Endothelial cell of umbilical vein (primary cell): ENCODE measurements around the gene GPATCH2. TPM values are rescaled to one million over a fixed set of nuclear protein-coding genes. Genes with fewer than 3 reads are reported as not detected.

Source experiments
- BruUV-seq: library from RNA; stranded (reverse); fragments of 400-500 nt; replicated peaks from 2 replicates; lab custom pipeline; 2021; lab: Mats Ljungman, UMichigan
- CTCF ChIA-PET: fragments of 300-600, 350-600 bp; sonication (Branson Sonifier 250); formaldehyde crosslinking; loops from one replicate; lab custom pipeline; 2021; ENCODE audit warnings: antibody characterized with exemption, inconsistent platforms; lab: Charles Lee
- POLR2A ChIA-PET: fragments of 300-600, 350-600 bp; sonication (Branson Sonifier 250); formaldehyde crosslinking; loops from one replicate; lab custom pipeline; 2021; ENCODE audit warnings: antibody characterized with exemption, inconsistent platforms; lab: Charles Lee
- DNase-seq: peaks from one replicate; pipeline ENCODE4 v3.0.0-alpha.2; 2011; ENCODE audit warnings: low read depth, low spot score
- FAIRE-seq: peaks from 2 replicates; lab custom pipeline; 2011; peaks lifted over from hg19 to GRCh38; lab: Jason Lieb, UNC
- H2AFZ ChIP-seq: 2 replicates; pipeline ENCODE4 v1.6.0; 2012; ENCODE audit warnings: low read depth, low read length, control low read depth, inconsistent platforms
- H3K27ac ChIP-seq: 2 replicates; pipeline ENCODE4 v1.5.1; 2011; ENCODE audit warnings: low read depth, mild to moderate bottlenecking, control low read depth, low read length, moderate library complexity; ENCODE audit not compliant: insufficient read depth
- H3K27me3 ChIP-seq, 2 experiments: 2 replicates each; pipeline versions ENCODE4 v1.6.0 to v1.6.1; 2011; ENCODE audit warnings: low read length in 2 of 2, mixed read lengths in 1 of 2; ENCODE audit not compliant: control insufficient read depth in 2 of 2, insufficient read depth in 2 of 2
- H3K36me3 ChIP-seq, 2 experiments: 2 replicates in 1 of 2; 3 replicates in 1 of 2; pipeline ENCODE4 v1.5.1; 2011; ENCODE audit warnings: low read length in 2 of 2, mild to moderate bottlenecking in 1 of 2, moderate library complexity in 1 of 2; ENCODE audit not compliant: control insufficient read depth in 2 of 2, insufficient read depth in 2 of 2; ENCODE audit errors: extremely low read depth in 1 of 2
- H3K4me1 ChIP-seq: 3 replicates; pipeline ENCODE4 v1.5.1; 2011; ENCODE audit warnings: mild to moderate bottlenecking, low read length; ENCODE audit not compliant: control insufficient read depth, insufficient read depth; ENCODE audit errors: extremely low read depth
- H3K4me2 ChIP-seq: 2 replicates; pipeline ENCODE4 v1.6.1; 2011; ENCODE audit warnings: low read length, control low read depth, mixed read lengths; ENCODE audit not compliant: insufficient read depth
- H3K4me3 ChIP-seq, 3 experiments: fragments of 200-600 bp in 1 of 3; sonication (generic), shearing (Covaris generic) in 1 of 3; replicated peaks in 1 of 3; 2 replicates each; pipeline ENCODE4 v1.5.1; 2011 to 2016; ENCODE audit warnings: control low read depth in 3 of 3, low read length in 3 of 3, mild to moderate bottlenecking in 2 of 3, inconsistent platforms in 1 of 3, low read depth in 1 of 3, moderate library complexity in 1 of 3; ENCODE audit not compliant: insufficient read depth in 1 of 3
- H3K79me2 ChIP-seq: 2 replicates; pipeline ENCODE4 v1.6.0; 2012; ENCODE audit warnings: low read length, inconsistent platforms; ENCODE audit not compliant: control insufficient read depth, insufficient read depth
- H3K9ac ChIP-seq: replicated peaks from 2 replicates; pipeline ENCODE3; 2011; ENCODE audit warnings: low read length, control low read depth; ENCODE audit not compliant: insufficient read depth; ENCODE audit errors: extremely low read depth
- H3K9me1 ChIP-seq: replicated peaks from 3 replicates; pipeline ENCODE4 v1.6.0; 2011; ENCODE audit warnings: mild to moderate bottlenecking, low read length; ENCODE audit not compliant: control insufficient read depth, insufficient read depth; ENCODE audit errors: extremely low read depth
- H3K9me3 ChIP-seq: replicated peaks from 2 replicates; pipeline ENCODE4 v1.5.1; 2012; ENCODE audit warnings: low read length, inconsistent platforms; ENCODE audit not compliant: control insufficient read depth, insufficient read depth
- H4K20me1 ChIP-seq: replicated peaks from 2 replicates; pipeline ENCODE3; 2011; ENCODE audit warnings: mild to moderate bottlenecking, low read length; ENCODE audit not compliant: control insufficient read depth, insufficient read depth; ENCODE audit errors: extremely low read depth
- CTCF ChIP-seq, 2 donors: IDR thresholded peaks; 1 replicate in 1 of 2; 2 replicates in 1 of 2; pipeline ENCODE4 v1.5.1; 2011; ENCODE audit warnings: low read length in 2 of 2, mild to moderate bottlenecking in 2 of 2, moderate library complexity in 2 of 2, control low read depth in 1 of 2, inconsistent platforms in 1 of 2, low read depth in 1 of 2; ENCODE audit not compliant: insufficient read depth in 1 of 2; ENCODE audit errors: extremely low read depth in 1 of 2
- EZH2 ChIP-seq: IDR thresholded peaks from 2 replicates; pipeline ENCODE4 v1.6.1; 2012; ENCODE audit warnings: borderline replicate concordance, low read depth, mild to moderate bottlenecking, moderate library complexity, low read length, inconsistent platforms; ENCODE audit not compliant: severe bottlenecking
- FOS ChIP-seq: IDR thresholded peaks from 2 replicates; pipeline ENCODE4 v1.6.1; 2011; ENCODE audit warnings: mild to moderate bottlenecking, low read length, moderate library complexity, borderline replicate concordance; ENCODE audit not compliant: insufficient read depth
- GATA2 ChIP-seq: IDR thresholded peaks from 2 replicates; pipeline ENCODE4 v1.7.0; 2011; ENCODE audit warnings: low read depth, mild to moderate bottlenecking, moderate library complexity, mixed read lengths, low read length; ENCODE audit not compliant: insufficient read length, insufficient read depth
- JUN ChIP-seq: IDR thresholded peaks from 2 replicates; pipeline ENCODE4 v1.6.1; 2011; ENCODE audit warnings: borderline replicate concordance, low read depth; ENCODE audit not compliant: insufficient read length, insufficient read depth
- MAX ChIP-seq: IDR thresholded peaks from 2 replicates; pipeline ENCODE4 v1.6.1; 2011; ENCODE audit not compliant: insufficient read depth, insufficient read length
- MYC ChIP-seq: IDR thresholded peaks from one replicate; pipeline ENCODE4 v1.6.1; 2011; ENCODE audit warnings: mild to moderate bottlenecking, low read depth, low read length
- POLR2A ChIP-seq: IDR thresholded peaks from 2 replicates; pipeline ENCODE4 v1.6.1; 2012; ENCODE audit warnings: low read depth, mild to moderate bottlenecking, control low read depth, low read length
- POLR2AphosphoS5 ChIP-seq: IDR thresholded peaks from 2 replicates; pipeline ENCODE4 v1.6.1; 2012; ENCODE audit warnings: low read depth, mild to moderate bottlenecking, control low read depth, low read length, moderate library complexity; ENCODE audit not compliant: insufficient read depth
- dilution Hi-C: fragments of 300-500 bp; cut with MboI; formaldehyde crosslinking; loops from one replicate; pipeline ENCODE4 v1.15.0; 2019; ENCODE audit warnings: low sequenced_read_pairs; ENCODE audit not compliant: extremely low pct_ligation_motif_present
- intact Hi-C: fragments of 100-400 bp; cut with micrococcal nuclease; formaldehyde crosslinking; loops from one replicate; pipeline ENCODE4 v1.10.0; 2022
- polyA plus RNA-seq, 4 experiments: library from polyadenylated mRNA; depleted of rRNA in 3 of 4; stranded (reverse) in 3 of 4; unstranded in 1 of 4; fragments of >200 nt; gene quantifications; 2 replicates each; pipeline versions ENCODE4 v1.2.1 to v1.2.3, GENCODE V29; 2011 to 2012; ENCODE audit warnings: missing spikeins in 1 of 4
- total RNA-seq: library from RNA; stranded (reverse); gene quantifications from 2 replicates; pipeline ENCODE4 v1.2.3, GENCODE V29; 2021

Gene GPATCH2
- total and polyA plus RNA-seq, 2 donors (not counting 3 experiments of a cell fraction or from before 2014, with no cell fraction given) = 3.3 to 15.6 TPM

GRCh38 chr1:217627431-217627830, 3.5 kb downstream of the GPATCH2 start:
- POLR2A ChIA-PET = no interaction called here
- intact Hi-C loops = no loop called here
- no peaks in the 10 kb centered on the region for H3K27me3 ChIP-seq

More at GRCh38 chr1:217627431-217627830, 3.5 kb downstream of the GPATCH2 start:
- no peak overlapping the region for H2AFZ ChIP-seq
- CTCF ChIA-PET = interaction anchor here (0.8 to 1.8 kb wide), 8 partner anchors 8 to 37 kb away, joined by 3 to 7 read pairs (median 4); no protein-coding TSS in a partner anchor
- peaks cover 2% of the 10 kb centered on the region for H4K20me1 ChIP-seq
- no peaks in the 10 kb centered on the region for H3K9me3 ChIP-seq
- H3K9ac ChIP-seq = peak overlapping the region; percentile 20
- H3K9me1 ChIP-seq = no peaks in the 10 kb centered on the region
- DNase-seq = peak; percentile 70
- TF ChIP-seq MAX (no peak), CTCF (IDR thresholded peaks at IDR 0.05; ENCODE audit: extremely low read depth in 1 of 2, insufficient read depth in 1 of 2, low read depth in 1 of 2, low read length in 2 of 2) (no peak), POLR2AphosphoS5 (no peak), FOS (no peak), MYC (no peak), EZH2 (no peak), GATA2 (no peak), JUN (no peak), POLR2A (no peak)
- peaks cover 22% of the 10 kb centered on the region for H3K4me1 ChIP-seq
- no peak for FAIRE-seq
- H3K4me2 ChIP-seq = peak overlapping the region; percentile 57
- dilution Hi-C loops = no loop called here
- H3K36me3 ChIP-seq = no peaks in the 10 kb centered on the region
- H3K79me2 ChIP-seq = peaks cover 50% of the 10 kb centered on the region
- H3K4me3 ChIP-seq = no peak overlapping the region
- no TSS peak for BruUV-seq
- no peak overlapping the region for H3K27ac ChIP-seq
